ENCODE data around the gene SBNO1. TPM values are rescaled to one million over a fixed set of nuclear protein-coding genes. Genes with fewer than 3 reads are reported as not detected.
A peak's percentile ranks its signal among the peaks of the same experiment; 100 is the strongest.
"Not testable (repeated sequence)": the region's sequence is repeated elsewhere in the genome, so short reads cannot be mapped to it uniquely, and the experiment has no call there.

Gene SBNO1
- total and polyA plus RNA-seq, 5 experiments from 2014 or later, result 29.8 to 52.1 (median 36.1) TPM

- H3K9me3 Mint-ChIP-seq, result no peaks in the 10 kb centered on the region
- H3K4me1 Mint-ChIP-seq, result no peaks in the 10 kb centered on the region
These were observed 34.8 kb downstream of the SBNO1 start for GRCh38 chr12:123329799-123330198.

DNA sequence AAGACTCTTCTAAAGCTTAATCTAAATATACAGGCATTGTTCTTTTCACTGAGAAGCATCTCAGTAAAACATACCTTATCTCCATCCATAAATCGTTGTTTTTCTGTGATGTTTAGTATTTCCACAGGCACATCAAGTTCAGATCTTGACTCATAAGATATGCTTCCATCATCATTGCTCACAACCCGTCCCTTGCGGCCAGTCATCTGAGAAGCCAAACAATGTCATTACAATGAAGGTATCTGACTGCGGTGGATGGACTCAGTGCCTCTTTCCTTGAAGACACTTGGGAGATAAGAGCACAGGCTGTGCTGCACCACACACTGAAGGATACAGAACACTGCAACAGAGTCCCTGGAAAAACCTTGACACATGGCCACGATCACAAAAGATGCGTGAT lies 44.8 kb downstream of the SBNO1 start:
- H3K36me3 Mint-ChIP-seq, result peaks cover 0 to 93% (median 28%) of the 10 kb centered on the region in 3 donors
- H3K4me1 Mint-ChIP-seq, result peaks cover 0 to 2% (median 0%) of the 10 kb centered on the region in 4 donors
- no peaks in the 10 kb centered on the region for H3K27me3 Mint-ChIP-seq
- peak overlapping the region in 1 of 10 donors; percentile 69 for H3K27ac Mint-ChIP-seq
- no peak overlapping the region for H3K4me3 Mint-ChIP-seq
- no peaks in the 10 kb centered on the region for H3K9me3 Mint-ChIP-seq
- POLR2A ChIA-PET, result no interaction called here
- no peak for ATAC-seq
- no peak for DNase-seq

More at GRCh38 chr12:123329799-123330198, 34.8 kb downstream of the SBNO1 start:
- Mint-ChIP-seq H3K27me3 (no peaks in the 10 kb centered on the region), H3K36me3 (peaks cover 0 to 89% (median 11%) of the 10 kb centered on the region in 3 donors), H3K4me3 (no peak overlapping the region), H3K27ac (no peak overlapping the region)
- POLR2A ChIA-PET, result interaction anchor here (0.7 kb wide), 2 partner anchors 82 to 165 kb away, joined by 3 read pairs; no protein-coding TSS in a partner anchor
- DNase-seq (no peak), ATAC-seq (no peak)

GRCh38 chr12:123319273-123319672 lies 45.4 kb downstream of the SBNO1 start:
- Mint-ChIP-seq H3K27ac (peak overlapping the region in 1 of 10 donors; percentile 37), H3K4me3 (no peak overlapping the region), H3K36me3 (peaks cover 0 to 94% (median 29%) of the 10 kb centered on the region in 3 donors), H3K27me3 (no peaks in the 10 kb centered on the region), H3K9me3 (no peaks in the 10 kb centered on the region), H3K4me1 (peaks cover 0 to 2% (median 0%) of the 10 kb centered on the region in 4 donors)
- ATAC-seq, result no peak
- DNase-seq, result no peak
- POLR2A ChIA-PET, result no interaction called here

DNA sequence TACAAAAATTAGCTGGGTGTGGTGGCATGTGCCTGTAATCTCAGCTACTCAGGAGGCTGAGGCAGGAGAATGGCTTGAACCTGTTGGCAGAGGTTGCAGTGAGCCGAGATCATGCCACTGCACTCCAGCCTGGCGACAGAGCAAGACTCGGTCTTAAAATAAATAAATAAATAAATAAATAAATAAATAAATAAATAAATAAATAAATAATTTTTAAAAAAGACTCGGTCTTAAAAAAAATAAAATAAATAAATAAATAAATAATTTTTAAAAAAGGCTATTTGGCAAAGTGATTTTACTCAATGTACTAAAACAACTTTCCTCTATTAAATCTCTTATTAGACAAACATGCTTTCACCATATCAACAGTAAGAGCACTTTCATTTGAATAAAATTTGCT lies 51.6 kb downstream of the SBNO1 start:
- ATAC-seq, H3K4me3 Mint-ChIP-seq, DNase-seq, POLR2A ChIA-PET, H3K9me3 Mint-ChIP-seq, H3K27me3 Mint-ChIP-seq, H3K27ac Mint-ChIP-seq, H3K4me1 Mint-ChIP-seq: not testable (repeated sequence)
- peaks cover 0 to 94% (median 27%) of the 10 kb centered on the region in 3 donors for H3K36me3 Mint-ChIP-seq

- Mint-ChIP-seq H3K9me3 (no peaks in the 10 kb centered on the region), H3K4me1 (no peaks in the 10 kb centered on the region), H3K27ac (no peak overlapping the region), H3K4me3 (no peak overlapping the region), H3K27me3 (no peaks in the 10 kb centered on the region), H3K36me3 (peaks cover 9 to 89% (median 12%) of the 10 kb centered on the region in 3 donors)
- ATAC-seq (no peak), DNase-seq (no peak)
- POLR2A ChIA-PET, result no interaction called here
These were observed 58.4 kb downstream of the SBNO1 start for GRCh38 chr12:123306200-123306599.

DNA sequence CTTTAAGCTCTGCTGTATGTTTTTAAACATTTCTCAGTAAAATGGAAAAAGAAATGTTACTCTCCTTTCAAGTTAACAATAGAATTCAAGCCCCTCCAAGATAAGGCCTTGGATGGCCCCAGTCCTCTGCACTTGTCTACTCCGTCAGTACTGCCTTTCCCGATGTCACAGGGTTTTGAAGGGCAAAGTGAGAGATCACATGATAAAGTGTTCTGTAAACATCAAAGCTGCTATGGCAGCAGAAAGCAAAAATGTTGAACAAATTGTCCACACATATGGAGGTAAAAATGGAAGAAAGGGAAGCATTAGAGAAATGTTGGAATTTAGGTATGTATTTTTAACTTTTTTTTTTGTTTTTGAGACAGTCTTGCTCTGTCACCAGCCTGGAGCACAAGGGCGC lies 59.5 kb downstream of the SBNO1 start:
- Mint-ChIP-seq H3K36me3 (peaks cover 9 to 87% (median 14%) of the 10 kb centered on the region in 3 donors), H3K27me3 (no peaks in the 10 kb centered on the region), H3K9me3 (no peaks in the 10 kb centered on the region), H3K4me1 (no peaks in the 10 kb centered on the region), H3K27ac (no peak overlapping the region), H3K4me3 (no peak overlapping the region)
- no peak for ATAC-seq
- DNase-seq, result no peak
- POLR2A ChIA-PET, result no interaction called here

DNA sequence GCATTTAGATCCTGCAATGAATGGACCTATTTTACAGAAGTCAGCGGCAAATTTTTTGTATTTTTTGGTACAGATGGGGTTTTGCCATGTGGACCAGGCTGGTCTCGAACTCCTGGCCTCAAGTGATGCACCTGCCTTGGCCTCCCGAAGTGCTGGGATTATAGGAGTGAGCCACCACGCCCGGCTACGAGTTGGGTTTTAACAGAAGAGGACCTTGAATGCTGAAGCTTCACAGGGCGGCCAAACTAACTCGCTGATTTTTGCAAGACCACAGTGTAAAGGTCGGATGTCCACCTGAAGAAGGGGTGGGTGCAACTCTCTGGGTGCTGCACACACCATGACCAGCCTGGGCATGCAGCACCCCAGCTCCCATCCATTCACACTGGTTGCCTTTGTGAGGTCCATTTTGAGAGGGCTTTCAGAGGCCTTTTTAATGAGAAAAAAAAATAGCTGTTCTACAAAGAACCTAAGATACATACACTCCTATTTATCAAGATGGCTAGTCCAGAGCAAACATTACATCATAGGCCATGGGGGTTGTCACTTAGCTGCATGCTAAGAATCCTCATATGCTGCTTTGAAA lies 71.4 kb downstream of the SBNO1 start:
- no peaks in the 10 kb centered on the region for H3K27me3 Mint-ChIP-seq
- peaks cover 0 to 87% (median 12%) of the 10 kb centered on the region in 3 donors for H3K36me3 Mint-ChIP-seq
- no peak overlapping the region for H3K4me3 Mint-ChIP-seq
- no peaks in the 10 kb centered on the region for H3K9me3 Mint-ChIP-seq
- H3K27ac Mint-ChIP-seq, result peak overlapping the region in 2 of 10 donors; percentile 14 to 62
- peaks cover 0 to 4% (median 0%) of the 10 kb centered on the region in 4 donors for H3K4me1 Mint-ChIP-seq
- DNase-seq, result no peak
- no peak for ATAC-seq
- POLR2A ChIA-PET, result no interaction called here

GRCh38 chr12:123289911-123290310 lies 74.7 kb downstream of the SBNO1 start:
- Mint-ChIP-seq H3K4me1 (no peaks in the 10 kb centered on the region), H3K9me3 (no peaks in the 10 kb centered on the region), H3K27ac (no peak overlapping the region), H3K27me3 (no peaks in the 10 kb centered on the region), H3K36me3 (peaks cover 0 to 57% (median 0%) of the 10 kb centered on the region in 3 donors), H3K4me3 (no peak overlapping the region)
- no peak for ATAC-seq
- POLR2A ChIA-PET, result no interaction called here
- DNase-seq, result no peak

DNA sequence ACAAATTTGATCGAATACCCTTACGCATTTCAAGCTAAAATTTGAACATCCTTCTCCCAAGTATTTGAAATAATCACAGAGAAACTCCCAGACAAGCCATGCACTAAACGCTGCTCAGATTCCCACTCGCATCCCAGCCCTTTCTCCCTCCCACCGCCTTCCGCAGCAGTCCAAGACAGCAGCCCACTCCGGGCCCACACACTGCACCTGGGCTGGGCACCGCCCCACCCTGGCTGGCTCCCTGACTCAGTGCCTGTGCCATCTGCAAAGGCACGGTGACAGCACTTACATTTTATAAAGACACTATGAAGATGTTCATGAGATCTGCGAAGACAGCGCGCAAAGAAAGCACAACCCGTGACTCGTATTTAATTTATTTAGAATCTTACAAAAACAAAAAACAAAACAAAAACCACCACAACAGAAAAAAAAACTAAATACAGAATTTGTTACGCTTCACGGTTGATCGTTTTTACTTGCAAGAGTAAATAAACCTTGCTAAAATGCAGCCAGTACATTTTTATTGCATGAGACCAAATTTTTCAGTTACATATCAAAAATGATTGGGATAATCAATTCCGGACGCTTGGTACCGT lies 75.8 kb downstream of the SBNO1 start:
- Mint-ChIP-seq H3K9me3 (no peaks in the 10 kb centered on the region), H3K4me3 (no peak overlapping the region), H3K27ac (peak overlapping the region in 2 of 10 donors; percentile 13 to 70), H3K27me3 (no peaks in the 10 kb centered on the region), H3K4me1 (no peaks in the 10 kb centered on the region), H3K36me3 (peaks cover 0 to 47% (median 0%) of the 10 kb centered on the region in 3 donors)
- POLR2A ChIA-PET, result no interaction called here
- ATAC-seq, result no peak
- no peak for DNase-seq

DNA sequence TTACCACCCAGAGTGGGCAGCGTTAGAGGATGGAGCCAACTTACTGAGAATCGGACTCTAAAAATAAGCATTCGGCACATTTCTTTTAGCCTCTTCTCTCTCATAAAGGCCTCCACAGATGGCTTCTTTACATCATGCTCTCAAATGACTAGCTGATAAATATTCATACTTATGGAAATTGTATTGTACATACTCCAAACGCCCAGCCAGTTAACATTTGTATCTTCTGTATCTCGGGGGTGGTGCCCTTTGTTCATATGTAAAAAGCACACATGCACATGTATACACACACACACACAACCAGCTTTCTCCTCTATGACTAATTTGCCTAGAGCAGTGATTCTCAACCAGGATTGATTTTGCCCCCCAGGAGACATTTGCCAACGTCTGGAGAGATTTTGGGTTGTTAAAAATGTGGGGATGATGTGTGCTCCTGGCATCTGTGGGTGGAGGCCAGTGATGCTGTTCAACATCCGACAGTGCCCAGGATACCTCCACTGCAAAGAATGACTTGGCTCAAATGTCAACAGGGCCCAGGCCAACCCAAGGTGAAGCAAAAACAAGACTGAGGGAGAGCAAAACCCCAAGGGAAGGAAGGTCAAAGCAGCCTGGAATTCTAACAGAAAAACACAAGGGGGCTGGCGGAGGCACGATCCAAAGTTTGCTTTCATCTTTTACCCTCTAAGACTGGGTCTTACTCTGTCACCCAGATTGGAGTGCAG lies 77.8 kb downstream of the SBNO1 start:
- POLR2A ChIA-PET, result interaction anchor here (0.7 to 1.4 kb wide), 3 partner anchors 11 to 63 kb away, joined by 3 to 4 read pairs (median 4); no protein-coding TSS in a partner anchor
- Mint-ChIP-seq H3K27me3 (no peaks in the 10 kb centered on the region), H3K9me3 (no peaks in the 10 kb centered on the region), H3K36me3 (peaks cover 0 to 30% (median 0%) of the 10 kb centered on the region in 3 donors), H3K27ac (peak overlapping the region in 4 of 10 donors; percentile 9 to 70 (median 42)), H3K4me3 (no peak overlapping the region), H3K4me1 (no peaks in the 10 kb centered on the region)
- DNase-seq (no peak), ATAC-seq (no peak)

GRCh38 chr12:123284669-123285068 lies 80.0 kb downstream of the SBNO1 start:
- Mint-ChIP-seq H3K27me3 (no peaks in the 10 kb centered on the region), H3K4me1 (peaks cover 0 to 2% (median 0%) of the 10 kb centered on the region in 4 donors)
- POLR2A ChIA-PET, result no interaction called here

DNA sequence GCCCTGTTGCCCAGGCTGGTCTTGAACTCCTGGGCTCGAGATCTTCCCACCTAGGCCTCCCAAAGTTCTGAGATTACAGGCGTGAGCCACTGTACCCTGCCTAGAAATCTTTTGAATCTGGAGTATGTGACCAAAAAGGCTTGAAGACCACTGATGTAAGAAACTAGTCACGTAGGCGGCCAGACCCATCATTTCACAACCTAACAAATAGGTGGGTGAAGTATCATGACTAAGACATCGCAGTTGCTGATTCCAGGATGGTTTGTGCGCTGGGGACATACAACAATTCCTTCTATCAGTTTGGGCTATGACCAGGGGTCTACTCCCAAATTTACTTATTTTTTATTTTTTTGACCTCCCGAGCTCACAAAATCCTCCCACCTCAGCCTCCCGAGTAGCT lies 81.2 kb downstream of the SBNO1 start:
- Mint-ChIP-seq H3K4me1 (peaks cover 0 to 2% (median 0%) of the 10 kb centered on the region in 4 donors), H3K4me3 (no peak overlapping the region), H3K36me3 (peaks cover 0 to under 1% (median 0%) of the 10 kb centered on the region in 3 donors), H3K27me3 (no peaks in the 10 kb centered on the region), H3K9me3 (no peaks in the 10 kb centered on the region), H3K27ac (no peak overlapping the region)
- POLR2A ChIA-PET, result interaction anchor here (0.7 kb wide), 1 partner anchor 94 kb away, joined by 3 read pairs; no protein-coding TSS in a partner anchor
- DNase-seq, result no peak
- no peak for ATAC-seq

More at GRCh38 chr12:123284669-123285068, 80.0 kb downstream of the SBNO1 start:
- ATAC-seq (no peak), DNase-seq (no peak)
- Mint-ChIP-seq H3K27ac (no peak overlapping the region), H3K9me3 (no peaks in the 10 kb centered on the region), H3K4me3 (no peak overlapping the region), H3K36me3 (peaks cover 0 to 11% (median 0%) of the 10 kb centered on the region in 3 donors)

- no peak overlapping the region for H3K4me3 Mint-ChIP-seq
- POLR2A ChIA-PET, result no interaction called here
- H3K36me3 Mint-ChIP-seq, result no peaks in the 10 kb centered on the region
- H3K27me3 Mint-ChIP-seq, result no peaks in the 10 kb centered on the region
- no peak for ATAC-seq
- peak overlapping the region in 1 of 10 donors; percentile 16 for H3K27ac Mint-ChIP-seq
- no peaks in the 10 kb centered on the region for H3K9me3 Mint-ChIP-seq
- DNase-seq, result no peak
- peaks cover 0 to 8% (median 0%) of the 10 kb centered on the region in 4 donors for H3K4me1 Mint-ChIP-seq
These were observed 82.5 kb downstream of the SBNO1 start for GRCh38 chr12:123282111-123282510.

All from naive thymus-derived CD8-positive, alpha-beta T cell (primary cell).